Stimulated activated CD8-positive, alpha-beta memory T cell treated with anti-CD3 and anti-CD28 coated beads, Interleukin-12 subunit alpha, Interleukin-12 subunit beta, amount 100 ng/mL, for 4 hours (primary cell): ENCODE results near the gene ZNF827.

Experiments
- DNase-seq: peaks from one replicate; pipeline ENCODE4 v3.0.0-alpha.2; 2020; ENCODE audit warnings: low read depth

The ZNF827 gene

GRCh38 chr4:145760961-145761929 is 177.4 kb downstream of the ZNF827 start:
- no peak for DNase-seq

GRCh38 chr4:145760176-145760575 is 178.4 kb downstream of the ZNF827 start:
- DNase-seq = no peak

- DNase-seq = no peak
These were observed 181.4 kb downstream of the ZNF827 start for GRCh38 chr4:145757188-145757587.

- DNase-seq = no peak
These were observed 182.4 kb downstream of the ZNF827 start for GRCh38 chr4:145756244-145756643.

- no peak for DNase-seq
These were observed 182.8 kb downstream of the ZNF827 start for GRCh38 chr4:145755802-145756201.

- no peak for DNase-seq
These were observed 195.0 kb downstream of the ZNF827 start for GRCh38 chr4:145743641-145744040.

GRCh38 chr4:145740806-145741205 is 197.8 kb downstream of the ZNF827 start:
- DNase-seq = no peak

GRCh38 chr4:145739845-145740244 is 198.8 kb downstream of the ZNF827 start:
- no peak for DNase-seq

- DNase-seq = no peak
These were observed 202.3 kb downstream of the ZNF827 start for GRCh38 chr4:145736241-145736831.

GRCh38 chr4:145735827-145736226 is 202.8 kb downstream of the ZNF827 start:
- DNase-seq = no peak

GRCh38 chr4:145735347-145735675 is 203.3 kb downstream of the ZNF827 start:
- no peak for DNase-seq

GRCh38 chr4:145734576-145735346 is 203.9 kb downstream of the ZNF827 start:
- DNase-seq = no peak

GRCh38 chr4:145734031-145734430 is 204.6 kb downstream of the ZNF827 start:
- DNase-seq = no peak

GRCh38 chr4:145732895-145733880 is 205.4 kb downstream of the ZNF827 start:
- peak; percentile 77 for DNase-seq

- no peak for DNase-seq
These were observed 206.4 kb downstream of the ZNF827 start for GRCh38 chr4:145732001-145732815.

GRCh38 chr4:145731028-145731427 is 207.6 kb downstream of the ZNF827 start:
- no peak for DNase-seq

- DNase-seq = no peak
These were observed 208.6 kb downstream of the ZNF827 start for GRCh38 chr4:145730026-145730425.

GRCh38 chr4:145723336-145723735 is 215.3 kb downstream of the ZNF827 start:
- no peak for DNase-seq

GRCh38 chr4:145722561-145722960 is 216.1 kb downstream of the ZNF827 start:
- DNase-seq = no peak

- DNase-seq = no peak
These were observed 218.0 kb downstream of the ZNF827 start for GRCh38 chr4:145720656-145721055.
